ENCODE results near the gene PPIL6. TPM values are rescaled to one million over a fixed set of nuclear protein-coding genes. Genes with fewer than 3 reads are reported as not detected.

The PPIL6 gene
- total RNA-seq, 1 donor from 2014 or later = 4.7 TPM

DNA sequence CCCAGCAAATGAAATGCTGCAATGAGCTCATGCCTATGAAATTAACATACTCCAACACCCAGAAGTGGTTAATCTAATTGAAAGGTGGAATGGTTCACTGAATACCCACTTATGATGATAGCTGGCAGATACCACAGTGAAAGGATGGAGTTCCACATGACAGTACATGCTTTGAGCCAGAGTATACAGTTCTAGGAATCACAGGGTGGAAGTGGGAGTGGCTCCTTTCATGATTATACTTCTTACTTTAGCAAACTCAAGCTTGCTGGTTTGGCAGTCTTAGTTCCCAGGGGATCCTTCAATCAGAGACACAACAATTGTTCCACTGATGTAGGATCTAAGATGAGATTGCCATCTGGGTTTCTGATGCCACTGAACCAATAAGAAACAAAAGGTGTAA is 79.6 kb downstream of the PPIL6 start:
- H3K36me3 ChIP-seq (ENCODE audit: control insufficient read depth, insufficient read depth, low read length) = peaks cover 8% of the 10 kb centered on the region
- TF ChIP-seq, protein P1, sequence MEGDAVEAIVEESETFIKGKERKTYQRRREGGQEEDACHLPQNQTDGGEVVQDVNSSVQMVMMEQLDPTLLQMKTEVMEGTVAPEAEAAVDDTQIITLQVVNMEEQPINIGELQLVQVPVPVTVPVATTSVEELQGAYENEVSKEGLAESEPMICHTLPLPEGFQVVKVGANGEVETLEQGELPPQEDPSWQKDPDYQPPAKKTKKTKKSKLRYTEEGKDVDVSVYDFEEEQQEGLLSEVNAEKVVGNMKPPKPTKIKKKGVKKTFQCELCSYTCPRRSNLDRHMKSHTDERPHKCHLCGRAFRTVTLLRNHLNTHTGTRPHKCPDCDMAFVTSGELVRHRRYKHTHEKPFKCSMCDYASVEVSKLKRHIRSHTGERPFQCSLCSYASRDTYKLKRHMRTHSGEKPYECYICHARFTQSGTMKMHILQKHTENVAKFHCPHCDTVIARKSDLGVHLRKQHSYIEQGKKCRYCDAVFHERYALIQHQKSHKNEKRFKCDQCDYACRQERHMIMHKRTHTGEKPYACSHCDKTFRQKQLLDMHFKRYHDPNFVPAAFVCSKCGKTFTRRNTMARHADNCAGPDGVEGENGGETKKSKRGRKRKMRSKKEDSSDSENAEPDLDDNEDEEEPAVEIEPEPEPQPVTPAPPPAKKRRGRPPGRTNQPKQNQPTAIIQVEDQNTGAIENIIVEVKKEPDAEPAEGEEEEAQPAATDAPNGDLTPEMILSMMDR (IDR thresholded peaks at IDR 0.05; ENCODE audit: insufficient read depth, low read length, poor library complexity, severe bottlenecking) = no peak
- H3K4me3 ChIP-seq (ENCODE audit: low read depth, low read length) = no peak overlapping the region
- H3K27me3 ChIP-seq (ENCODE audit: control insufficient read depth, insufficient read depth, low read length) = no peaks in the 10 kb centered on the region
- no peak for DNase-seq (ENCODE audit: low read depth)

DNA sequence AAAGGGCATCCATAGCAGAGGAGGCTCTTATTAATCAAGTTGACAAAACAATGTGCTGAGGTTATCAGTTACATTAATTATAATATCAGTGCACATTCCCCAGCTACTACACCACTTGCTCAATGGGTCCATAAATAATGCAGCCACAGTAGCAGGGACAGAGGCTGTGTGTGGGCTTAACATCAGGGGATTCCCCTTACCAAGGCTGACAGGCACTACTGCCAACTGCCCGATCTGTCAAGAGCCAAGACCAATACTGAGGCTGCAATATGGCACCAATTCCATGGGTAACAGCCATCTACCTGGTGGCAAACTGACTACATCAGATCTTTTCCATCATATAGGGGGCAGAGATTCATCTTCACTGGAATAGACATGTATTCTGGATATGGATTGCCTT is 80.1 kb downstream of the PPIL6 start:
- Histone ChIP-seq H3K36me3 (ENCODE audit: control insufficient read depth, insufficient read depth, low read length) (peaks cover 8% of the 10 kb centered on the region), H3K4me3 (ENCODE audit: low read depth, low read length) (no peak overlapping the region), H3K27me3 (ENCODE audit: control insufficient read depth, insufficient read depth, low read length) (no peaks in the 10 kb centered on the region)
- TF ChIP-seq, protein P1 (IDR thresholded peaks at IDR 0.05; ENCODE audit: insufficient read depth, low read length, poor library complexity, severe bottlenecking) = no peak
- DNase-seq (ENCODE audit: low read depth) = no peak

DNA sequence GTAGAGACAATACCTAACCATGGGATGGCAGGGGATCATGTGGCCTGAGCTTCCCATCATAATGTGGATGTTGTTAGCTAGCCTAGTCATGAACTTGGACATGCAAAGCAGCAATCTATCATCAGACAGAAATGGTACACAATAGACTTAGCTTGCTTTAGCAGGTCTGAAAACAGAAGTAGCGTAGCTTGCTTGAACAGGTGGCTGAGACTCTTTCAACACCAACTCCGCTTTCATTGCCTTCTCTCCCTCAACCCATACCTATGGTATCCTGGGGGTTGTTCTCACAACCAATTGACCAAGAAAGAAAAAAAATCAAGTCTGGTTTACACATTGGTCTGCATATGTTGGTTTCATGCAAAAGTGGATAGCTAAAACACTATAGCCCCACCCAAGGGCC is 81.2 kb downstream of the PPIL6 start:
- Histone ChIP-seq H3K36me3 (ENCODE audit: control insufficient read depth, insufficient read depth, low read length) (peaks cover 8% of the 10 kb centered on the region), H3K4me3 (ENCODE audit: low read depth, low read length) (no peak overlapping the region), H3K27me3 (ENCODE audit: control insufficient read depth, insufficient read depth, low read length) (no peaks in the 10 kb centered on the region)
- DNase-seq (ENCODE audit: low read depth) = no peak
- TF ChIP-seq, protein P1 (IDR thresholded peaks at IDR 0.05; ENCODE audit: insufficient read depth, low read length, poor library complexity, severe bottlenecking) = no peak

DNA sequence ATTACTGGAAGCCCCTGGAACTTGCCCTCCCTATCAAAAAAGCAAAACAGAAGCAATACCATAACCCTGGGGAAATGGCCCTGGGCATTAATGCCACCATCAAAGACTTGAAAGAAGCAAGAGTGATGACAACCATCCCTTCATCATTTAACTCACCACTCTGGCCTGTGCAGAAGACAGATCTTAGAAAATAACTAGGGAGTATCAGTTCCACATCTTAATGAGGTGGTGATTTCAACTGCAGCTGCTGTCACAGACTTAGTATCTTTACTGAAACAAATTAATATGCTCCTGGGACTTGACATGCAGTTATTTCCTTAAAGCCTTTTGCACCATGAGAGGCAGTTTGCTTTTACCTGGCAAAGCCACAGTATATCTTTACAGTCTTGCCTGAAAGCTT is 82.2 kb downstream of the PPIL6 start:
- TF ChIP-seq, protein P1 (IDR thresholded peaks at IDR 0.05; ENCODE audit: insufficient read depth, low read length, poor library complexity, severe bottlenecking) = no peak
- no peaks in the 10 kb centered on the region for H3K27me3 ChIP-seq (ENCODE audit: control insufficient read depth, insufficient read depth, low read length)
- peaks cover 8% of the 10 kb centered on the region for H3K36me3 ChIP-seq (ENCODE audit: control insufficient read depth, insufficient read depth, low read length)
- DNase-seq (ENCODE audit: low read depth) = no peak
- no peak overlapping the region for H3K4me3 ChIP-seq (ENCODE audit: low read depth, low read length)

DNA sequence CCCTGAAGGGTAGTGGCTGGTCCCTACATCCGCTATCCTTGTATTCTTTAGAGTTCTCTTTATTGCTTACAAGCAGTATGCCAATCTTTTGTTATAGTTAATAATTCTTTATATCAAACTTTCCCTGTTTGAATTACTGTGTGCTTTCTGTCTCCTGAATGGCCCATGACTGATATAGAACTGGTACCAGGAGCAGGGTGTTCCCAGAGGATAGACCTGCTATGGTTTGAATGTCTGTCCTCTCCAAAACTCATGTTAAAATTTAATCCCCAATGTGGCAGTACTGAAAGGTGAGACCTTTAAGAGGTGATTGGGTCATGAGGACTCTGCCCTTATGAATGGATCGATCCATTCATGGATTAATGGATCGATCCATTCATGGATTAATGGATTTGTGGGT is 84.2 kb downstream of the PPIL6 start:
- peaks cover 2% of the 10 kb centered on the region for H3K36me3 ChIP-seq (ENCODE audit: control insufficient read depth, insufficient read depth, low read length)
- no peak for DNase-seq (ENCODE audit: low read depth)
- TF ChIP-seq, protein P1 (IDR thresholded peaks at IDR 0.05; ENCODE audit: insufficient read depth, low read length, poor library complexity, severe bottlenecking) = no peak
- H3K4me3 ChIP-seq (ENCODE audit: low read depth, low read length) = no peak overlapping the region
- no peaks in the 10 kb centered on the region for H3K27me3 ChIP-seq (ENCODE audit: control insufficient read depth, insufficient read depth, low read length)
